IMR-90 (cell line): ENCODE measurements around the gene THSD8. TPM values are rescaled to one million over a fixed set of nuclear protein-coding genes. Genes with fewer than 3 reads are reported as not detected.

Source experiments
- ATAC-seq: fragments of 200-7000 bp; cut with Tn5 transposase; 2 replicates; pipeline ENCODE4 v1.9.1; 2020; ENCODE audit warnings: low read depth, mild to moderate bottlenecking, moderate library complexity
- BruUV-seq: library from RNA; stranded (reverse); fragments of 400-500 nt; replicated peaks from 2 replicates; lab custom pipeline; 2021; lab: Mats Ljungman, UMichigan
- CTCF ChIA-PET: fragments of 300-600 bp; formaldehyde crosslinking; extraction: SDS; loops from one replicate; lab custom pipeline; 2021; ENCODE audit warnings: antibody characterized with exemption; lab: Yijun Ruan, JAX
- POLR2A ChIA-PET: fragments of 300-600 bp; sonication (Branson Sonifier 250); formaldehyde crosslinking; loops from one replicate; lab custom pipeline; 2022; ENCODE audit warnings: antibody characterized with exemption; ENCODE audit not compliant: unreplicated experiment; lab: Charles Lee
- DNase-seq: peaks from one replicate; pipeline ENCODE4 v3.0.0; 2013
- H2AFZ ChIP-seq: replicated peaks from 2 replicates; pipeline ENCODE3; 2013; ENCODE audit warnings: low read length, mild to moderate bottlenecking; ENCODE audit not compliant: poor library complexity
- H2AK5ac ChIP-seq: 2 replicates; pipeline ENCODE4 v1.6.1; 2013; ENCODE audit warnings: low read depth, low read length, inconsistent platforms
- H2AK9ac ChIP-seq: replicated peaks from 2 replicates; pipeline ENCODE3; 2013; ENCODE audit warnings: mild to moderate bottlenecking, low read depth, low read length, moderate library complexity; ENCODE audit not compliant: poor library complexity
- H2BK120ac ChIP-seq: 2 replicates; pipeline ENCODE4 v1.6.1; 2013; ENCODE audit warnings: low read depth, low read length, inconsistent platforms
- H2BK15ac ChIP-seq: 3 replicates; pipeline ENCODE4 v1.6.1; 2013; ENCODE audit warnings: low read depth, low read length, inconsistent platforms
- H2BK20ac ChIP-seq: 2 replicates; pipeline ENCODE4 v1.6.1; 2013; ENCODE audit warnings: low read depth, mild to moderate bottlenecking, inconsistent platforms, low read length, moderate library complexity
- H2BK5ac ChIP-seq: 2 replicates; pipeline ENCODE4 v1.6.1; 2013; ENCODE audit warnings: mild to moderate bottlenecking, low read depth, low read length, inconsistent platforms; ENCODE audit not compliant: poor library complexity, severe bottlenecking
- H3K14ac ChIP-seq: replicated peaks from 2 replicates; pipeline ENCODE4 v1.6.1; 2013; ENCODE audit warnings: low read depth, low read length, inconsistent platforms
- H3K18ac ChIP-seq: 2 replicates; pipeline ENCODE4 v1.6.1; 2013; ENCODE audit warnings: low read depth, low read length, control low read depth
- H3K23ac ChIP-seq: 2 replicates; pipeline ENCODE4 v1.6.1; 2013; ENCODE audit warnings: low read depth, low read length, inconsistent platforms
- H3K27ac ChIP-seq: 2 replicates; pipeline ENCODE4 v1.5.1; 2013; ENCODE audit warnings: mild to moderate bottlenecking, control low read depth, low read length; ENCODE audit not compliant: insufficient read depth
- H3K27me3 ChIP-seq: 2 replicates; pipeline ENCODE4 v1.6.1; 2013; ENCODE audit warnings: low read length; ENCODE audit not compliant: control insufficient read depth, insufficient read depth
- H3K36me3 ChIP-seq: 2 replicates; pipeline ENCODE4 v1.6.1; 2013; ENCODE audit warnings: low read length, mixed read lengths; ENCODE audit not compliant: control insufficient read depth, insufficient read depth
- H3K4ac ChIP-seq: 2 replicates; pipeline ENCODE4 v1.6.1; 2013; ENCODE audit warnings: low read depth, low read length, inconsistent platforms
- H3K4me1 ChIP-seq: 2 replicates; pipeline ENCODE4 v1.6.1; 2013; ENCODE audit warnings: low read length, mixed read lengths; ENCODE audit not compliant: control insufficient read depth, insufficient read depth
- H3K4me2 ChIP-seq: 2 replicates; pipeline ENCODE4 v1.6.1; 2013; ENCODE audit warnings: low read depth, mild to moderate bottlenecking, control low read depth, low read length, moderate library complexity
- H3K4me3 ChIP-seq: 2 replicates; pipeline ENCODE4 v1.5.1; 2013; ENCODE audit warnings: low read depth, mild to moderate bottlenecking, control low read depth, low read length, moderate library complexity; ENCODE audit not compliant: insufficient read depth
- H3K56ac ChIP-seq: 2 replicates; pipeline ENCODE4 v1.6.1; 2013; ENCODE audit warnings: low read length, inconsistent platforms; ENCODE audit not compliant: insufficient read depth; ENCODE audit errors: extremely low read depth
- H3K79me1 ChIP-seq, 2 experiments: 2 replicates each; pipeline ENCODE4 v1.6.1; 2013; ENCODE audit warnings: low read length in 2 of 2, inconsistent platforms in 1 of 2, low read depth in 1 of 2
- H3K9ac ChIP-seq: 2 replicates; pipeline ENCODE4 v1.6.1; 2013; ENCODE audit warnings: low read depth, low read length, control low read depth
- H3K9me1 ChIP-seq: 2 replicates; pipeline ENCODE4 v1.6.1; 2013; ENCODE audit warnings: low read length, inconsistent platforms; ENCODE audit not compliant: insufficient read depth
- H3K9me3 ChIP-seq: 2 replicates; pipeline ENCODE4 v1.6.1; 2013; ENCODE audit warnings: low read length; ENCODE audit not compliant: control insufficient read depth, insufficient read depth
- H4K20me1 ChIP-seq: 2 replicates; pipeline ENCODE4 v1.6.1; 2013; ENCODE audit warnings: low read length, inconsistent platforms; ENCODE audit not compliant: insufficient read depth
- H4K5ac ChIP-seq: 2 replicates; pipeline ENCODE4 v1.6.1; 2013; ENCODE audit warnings: mild to moderate bottlenecking, low read depth, low read length, control low read depth
- H4K8ac ChIP-seq, 2 experiments: 2 replicates each; pipeline ENCODE4 v1.6.1; 2013; ENCODE audit warnings: low read depth in 2 of 2, low read length in 2 of 2, control low read depth in 1 of 2, inconsistent platforms in 1 of 2
- H4K91ac ChIP-seq: 2 replicates; pipeline ENCODE4 v1.6.1; 2013; ENCODE audit warnings: low read depth, low read length, inconsistent platforms; ENCODE audit not compliant: insufficient read depth
- CTCF ChIP-seq: conservative IDR thresholded peaks from 2 replicates; pipeline ENCODE4 v1.5.1; 2012; ENCODE audit warnings: mild to moderate bottlenecking, low read depth, low read length, improper control_type of control experiment
- NFE2L2 ChIP-seq: fragments of 150-350 bp; IDR thresholded peaks from 2 replicates; pipeline ENCODE4 v1.6.1; 2016; ENCODE audit warnings: low read depth, mild to moderate bottlenecking, low read length
- POLR2A ChIP-seq: IDR thresholded peaks from 2 replicates; pipeline ENCODE4 v1.6.1; 2012; ENCODE audit warnings: mild to moderate bottlenecking, low read depth, low read length
- RAD21 ChIP-seq: IDR thresholded peaks from 2 replicates; pipeline ENCODE4 v1.6.1; 2012; ENCODE audit warnings: low read length, improper control_type of control experiment
- WGBS, 2 experiments: methylation state at CpG; one replicate each; pipeline versions ENCODE4 v1.1.5 to v1.1.7; 2013; ENCODE audit warnings: missing lambda C conversion rate in 2 of 2; ENCODE audit not compliant: insufficient read length in 1 of 2; ENCODE audit errors: extremely low coverage in 2 of 2; 5-methylcytosine and 5-hydroxymethylcytosine counted together
- dilution Hi-C: fragments of 300-500 bp; cut with HindIII; formaldehyde crosslinking; loops from one replicate; pipeline ENCODE4 v1.14.3; 2018; ENCODE audit warnings: low sequenced_read_pairs; ENCODE audit not compliant: unreplicated experiment
- in situ Hi-C: fragments of 300-500 bp; cut with MboI; formaldehyde crosslinking; loops from 3 replicates; pipeline ENCODE4 v1.14.3; 2019; ENCODE audit warnings: low sequenced_read_pairs, inconsistent platforms, mixed read lengths
- intact Hi-C: fragments of 100-400 bp; cut with micrococcal nuclease; formaldehyde crosslinking; loops from 2 replicates; pipeline ENCODE4 v1.10.0; 2022
- polyA plus RNA-seq, 3 experiments: library from polyadenylated mRNA; depleted of rRNA; stranded (reverse); fragments of >200 nt; gene quantifications; 2 replicates each; pipeline ENCODE4 v1.2.3, GENCODE V29; 2012; ENCODE audit warnings: low replicate concordance in 1 of 3
- total RNA-seq: library from RNA; depleted of rRNA; stranded (reverse); fragments of >200 nt; gene quantifications from 2 replicates; pipeline ENCODE4 v1.2.3, GENCODE V29; 2012

The THSD8 gene
- total and polyA plus RNA-seq, 2 of the 4 experiments (the other 2 are of a cell fraction), result 0.68 TPM; not detected in 1

GRCh38 chr19:12794196-12794941, 7.5 kb upstream of the THSD8 start (continued):
- no peak for TF ChIP-seq CTCF

- intact Hi-C loops, result no loop called here
- H3K9me1 ChIP-seq, result no peaks in the 10 kb centered on the region; the same call in 1 of the 2 replicates
- no peak overlapping the region for H3K56ac ChIP-seq
- H3K9ac ChIP-seq, result no peak overlapping the region
- H3K18ac ChIP-seq, result no peak overlapping the region
- in situ Hi-C loops, result loop anchor here (25.0 kb wide), 1 partner anchor 1042 kb away; no protein-coding TSS in a partner anchor
- H3K27me3 ChIP-seq, result no peaks in the 10 kb centered on the region
- peaks cover 20% of the 10 kb centered on the region for H4K20me1 ChIP-seq
- no peak overlapping the region for H4K8ac ChIP-seq
- peaks cover 0 to 32% of the 10 kb centered on the region in 2 experiments; a peak in 2 of 4 replicates for H3K79me1 ChIP-seq
- no peak overlapping the region for H3K4me2 ChIP-seq
- ChIA-PET CTCF (interaction anchor here (1.0 to 4.1 kb wide), 4 partner anchors 17 to 53 kb away, joined by 5 to 30 read pairs (median 14); no protein-coding TSS in a partner anchor), POLR2A (interaction anchor here (0.6 to 1.5 kb wide), 2 partner anchors 17 to 29 kb away, joined by 3 to 13 read pairs; no protein-coding TSS in a partner anchor)
- H3K23ac ChIP-seq, result no peak overlapping the region
- no TSS peak for BruUV-seq
- DNase-seq (peak; percentile 29), ATAC-seq (no peak)
- H3K4me1 ChIP-seq, result peaks cover 8% of the 10 kb centered on the region
- H2BK5ac ChIP-seq, result no peak overlapping the region
- no peak overlapping the region for H3K4ac ChIP-seq
- no peak overlapping the region for H3K27ac ChIP-seq
- H2BK15ac ChIP-seq, result no peak overlapping the region
- no peak overlapping the region for H4K5ac ChIP-seq
- dilution Hi-C loops, result no loop called here
- no peaks in the 10 kb centered on the region for H3K9me3 ChIP-seq
- H4K91ac ChIP-seq, result no peak overlapping the region
- H3K14ac ChIP-seq, result no peak overlapping the region
- H2AFZ ChIP-seq, result no peak overlapping the region
- H3K4me3 ChIP-seq, result no peak overlapping the region
- no peak overlapping the region for H2BK20ac ChIP-seq
- TF ChIP-seq POLR2A (peak; percentile 81), RAD21 (no peak), NFE2L2 (no peak)
- peak overlapping the region; percentile 49; the same call in 1 of the 2 replicates for H2AK5ac ChIP-seq
- H2AK9ac ChIP-seq, result no peak overlapping the region
- 77% methylated on average over 5 of the region's 9 CpGs; no CpG with 5 or more reads in 1 of the 2 experiments for WGBS, 2 experiments
- H2BK120ac ChIP-seq, result no peak overlapping the region
- peaks cover 7% of the 10 kb centered on the region for H3K36me3 ChIP-seq
Measured at GRCh38 chr19:12794971-12795381, 6.9 kb upstream of the THSD8 start.
